ENCODE measurements around the gene MICB.

Gene MICB

DNA sequence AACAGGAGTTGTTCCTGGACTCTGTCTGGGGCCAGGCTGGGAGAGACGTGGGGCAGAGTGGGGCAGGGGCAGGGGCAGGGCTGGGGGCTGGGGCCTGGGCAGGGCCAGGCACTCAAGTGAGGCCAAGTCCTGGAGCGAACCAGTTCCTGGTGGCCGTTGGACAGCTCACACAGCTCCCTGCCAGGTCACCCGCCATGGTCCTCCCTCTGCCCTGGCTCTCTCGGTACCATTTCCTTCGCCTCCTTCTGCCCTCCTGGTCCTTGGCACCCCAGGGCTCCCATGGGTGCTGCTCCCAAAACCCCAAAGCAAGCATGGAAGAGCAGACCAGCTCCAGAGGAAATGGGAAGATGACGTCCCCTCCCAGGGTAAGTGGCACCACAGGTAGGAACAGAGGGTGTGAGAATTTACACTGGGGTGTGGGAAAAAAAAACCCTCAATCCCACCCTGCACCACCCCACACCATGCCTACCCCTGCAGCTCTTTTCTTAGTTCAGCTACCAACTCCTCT, 30.9 kb downstream of the MICB start, which contains the start of gene MCCD1:
TSS of gene MCCD1 (plus strand) at position 142 of the 508 bp plus-strand sequence. CDS start at position 195, 53 bp downstream.
- Histone ChIP-seq H3K9ac (ENCODE audit: low read depth in 1 of 2, low read length in 2 of 2) (no peak within 1 kb of the TSS), H3K9me3 (ENCODE audit: control insufficient read depth in 2 of 2, low read length in 2 of 2) (no peaks in the 10 kb centered on the region), H3K27me3 (ENCODE audit: control insufficient read depth in 2 of 2, insufficient read depth in 2 of 2, low read length in 2 of 2) (no peaks in the 10 kb centered on the region), H3K36me3 (ENCODE audit: control insufficient read depth in 2 of 2, insufficient read depth in 2 of 2, low read length in 2 of 2) (peaks cover 38% of the 10 kb centered on the region in 2 donors), H3K4me1 (ENCODE audit: control insufficient read depth in 2 of 2, insufficient read depth in 2 of 2, low read length in 2 of 2) (no peaks in the 10 kb centered on the region), H3K4me3 (ENCODE audit: low read length in 2 of 2) (no peak within 1 kb of the TSS), H3K27ac (ENCODE audit: low read depth in 2 of 2, low read length in 2 of 2) (no peak within 1 kb of the TSS)

DNA sequence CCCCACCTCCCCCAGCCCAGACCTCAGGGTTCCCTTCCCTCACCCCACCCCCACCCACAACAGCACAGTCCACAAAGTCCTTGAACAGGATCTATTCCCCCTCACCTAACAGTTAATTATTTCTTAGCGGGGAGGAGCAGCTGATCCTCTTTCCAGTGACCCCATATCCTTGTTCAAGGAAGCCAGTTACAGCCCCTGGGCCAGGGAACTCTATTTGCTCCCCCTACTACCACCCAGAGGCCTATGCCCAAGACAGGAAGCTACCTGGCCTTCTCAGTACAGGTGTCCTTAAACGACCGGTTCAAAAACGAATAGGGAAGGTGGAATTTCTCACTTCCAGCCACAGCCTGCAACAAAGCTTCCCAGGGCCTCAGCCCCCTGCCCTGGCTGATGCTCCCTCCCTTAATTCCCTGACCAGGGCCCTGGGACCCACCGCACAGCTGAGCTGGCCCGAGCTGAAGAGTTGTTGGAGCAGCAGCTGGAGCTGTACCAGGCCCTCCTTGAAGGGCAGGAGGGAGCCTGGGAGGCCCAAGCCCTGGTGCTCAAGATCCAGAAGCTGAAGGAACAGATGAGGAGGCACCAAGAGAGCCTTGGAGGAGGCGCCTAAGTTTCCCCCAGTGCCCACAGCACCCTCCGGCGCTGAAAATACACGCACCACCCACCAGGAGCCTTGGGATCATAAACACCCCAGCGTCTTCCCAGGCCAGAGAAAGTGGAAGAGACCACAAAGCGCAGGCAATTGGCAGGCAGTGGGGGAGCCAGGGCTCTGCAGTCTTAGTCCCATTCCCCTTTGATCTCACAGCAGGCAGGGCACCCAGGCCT, 31.6 kb downstream of the MICB start:
- no peaks in the 10 kb centered on the region for H3K4me1 ChIP-seq (ENCODE audit: control insufficient read depth in 2 of 2, insufficient read depth in 2 of 2, low read length in 2 of 2)
- H3K27ac ChIP-seq (ENCODE audit: low read depth in 2 of 2, low read length in 2 of 2): no peak overlapping the region
- no peak overlapping the region for H3K9ac ChIP-seq (ENCODE audit: low read depth in 1 of 2, low read length in 2 of 2)
- no peak overlapping the region for H3K4me3 ChIP-seq (ENCODE audit: low read length in 2 of 2)
- no peaks in the 10 kb centered on the region for H3K27me3 ChIP-seq (ENCODE audit: control insufficient read depth in 2 of 2, insufficient read depth in 2 of 2, low read length in 2 of 2)
- peaks cover 43 to 44% of the 10 kb centered on the region in 2 donors for H3K36me3 ChIP-seq (ENCODE audit: control insufficient read depth in 2 of 2, insufficient read depth in 2 of 2, low read length in 2 of 2)
- no peaks in the 10 kb centered on the region for H3K9me3 ChIP-seq (ENCODE audit: control insufficient read depth in 2 of 2, low read length in 2 of 2)

DNA sequence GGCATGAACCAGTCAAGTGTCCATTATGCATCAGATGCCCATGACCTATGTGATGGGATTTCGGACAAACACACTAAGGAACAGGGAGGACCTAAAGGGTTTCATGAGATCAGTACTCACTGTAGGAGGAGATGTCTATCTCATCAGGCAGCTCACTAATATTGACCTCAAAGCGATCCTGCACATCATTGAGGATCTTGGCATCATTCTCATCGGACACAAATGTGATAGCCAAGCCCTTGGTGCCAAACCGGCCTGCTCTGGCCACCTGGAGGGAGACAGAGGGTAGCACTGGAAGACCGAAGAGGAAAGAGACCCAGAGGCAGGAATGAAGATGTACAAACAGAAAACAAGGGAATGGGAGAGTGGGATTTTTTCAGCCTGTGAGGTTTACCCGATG, 32.7 kb downstream of the MICB start:
- Histone ChIP-seq H3K27me3 (ENCODE audit: control insufficient read depth in 2 of 2, insufficient read depth in 2 of 2, low read length in 2 of 2) (no peaks in the 10 kb centered on the region), H3K9ac (ENCODE audit: low read depth in 1 of 2, low read length in 2 of 2) (no peak overlapping the region), H3K36me3 (ENCODE audit: control insufficient read depth in 2 of 2, insufficient read depth in 2 of 2, low read length in 2 of 2) (peaks cover 55 to 56% of the 10 kb centered on the region in 2 donors), H3K4me1 (ENCODE audit: control insufficient read depth in 2 of 2, insufficient read depth in 2 of 2, low read length in 2 of 2) (no peaks in the 10 kb centered on the region), H3K9me3 (ENCODE audit: control insufficient read depth in 2 of 2, low read length in 2 of 2) (no peaks in the 10 kb centered on the region), H3K4me3 (ENCODE audit: low read length in 2 of 2) (no peak overlapping the region), H3K27ac (ENCODE audit: low read depth in 2 of 2, low read length in 2 of 2) (no peak overlapping the region)

DNA sequence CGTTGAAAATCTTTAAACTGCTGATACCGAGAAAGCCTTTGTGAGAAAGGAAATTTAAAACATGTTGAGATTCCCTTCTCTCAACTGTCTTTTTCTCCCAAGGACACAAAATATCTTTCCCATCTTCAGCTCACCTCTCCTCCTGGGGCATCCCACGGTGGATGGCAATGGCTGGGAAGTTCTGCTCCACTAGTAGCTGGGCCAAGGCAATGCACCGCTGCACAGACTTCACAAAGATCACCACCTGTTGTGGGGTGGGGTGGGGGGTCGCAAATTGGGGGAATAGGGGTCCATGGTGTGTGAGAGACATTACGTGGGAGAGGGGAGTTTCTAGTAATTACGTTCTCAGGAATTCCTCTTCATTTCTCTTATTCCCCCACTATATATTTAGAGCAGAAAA, 33.2 kb downstream of the MICB start:
- Histone ChIP-seq H3K4me3 (ENCODE audit: low read length in 2 of 2) (no peak overlapping the region), H3K27me3 (ENCODE audit: control insufficient read depth in 2 of 2, insufficient read depth in 2 of 2, low read length in 2 of 2) (no peaks in the 10 kb centered on the region), H3K4me1 (ENCODE audit: control insufficient read depth in 2 of 2, insufficient read depth in 2 of 2, low read length in 2 of 2) (no peaks in the 10 kb centered on the region), H3K9ac (ENCODE audit: low read depth in 1 of 2, low read length in 2 of 2) (no peak overlapping the region), H3K36me3 (ENCODE audit: control insufficient read depth in 2 of 2, insufficient read depth in 2 of 2, low read length in 2 of 2) (peaks cover 60 to 61% of the 10 kb centered on the region in 2 donors), H3K9me3 (ENCODE audit: control insufficient read depth in 2 of 2, low read length in 2 of 2) (no peaks in the 10 kb centered on the region), H3K27ac (ENCODE audit: low read depth in 2 of 2, low read length in 2 of 2) (no peak overlapping the region)

DNA sequence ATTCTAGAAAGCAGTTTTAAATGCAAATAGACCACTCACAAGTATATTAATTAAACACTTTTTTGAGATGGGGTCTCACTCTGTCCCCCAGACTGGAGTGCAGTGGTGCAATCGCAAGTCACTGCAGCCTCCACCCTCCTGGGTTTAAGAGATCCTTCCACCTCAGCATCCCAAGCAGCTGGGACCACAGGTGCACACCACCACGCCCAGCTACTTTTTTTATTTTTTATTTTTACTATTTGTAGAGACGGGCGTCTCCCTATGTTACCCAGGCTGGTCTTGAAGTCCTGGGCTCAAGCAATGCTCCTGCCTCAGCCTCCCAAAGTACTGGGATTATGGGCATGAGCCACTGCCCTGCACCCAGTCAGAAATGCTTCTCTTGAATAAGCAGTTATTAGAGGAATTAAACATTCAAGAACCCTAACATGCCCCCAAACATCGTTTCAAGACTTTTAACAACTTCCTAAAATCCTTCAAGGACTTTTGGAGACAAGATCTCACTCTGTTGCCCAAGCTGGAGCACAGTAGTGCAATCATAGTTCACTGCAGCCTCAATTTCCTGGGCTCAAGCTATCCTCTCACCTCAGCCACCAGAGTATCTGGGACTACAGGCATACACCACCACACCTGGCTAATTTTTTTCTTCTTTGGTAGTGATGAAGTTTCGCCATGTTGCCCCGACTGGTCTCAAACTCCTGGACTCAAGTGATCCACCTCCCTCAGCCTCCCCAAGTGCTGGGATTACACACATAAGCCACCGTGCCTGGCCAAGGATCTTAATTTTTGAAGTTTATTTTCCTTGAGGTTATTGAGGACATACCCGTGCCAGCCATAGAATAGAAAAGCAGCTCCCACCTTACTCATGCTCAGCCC, 34.1 kb downstream of the MICB start:
- Histone ChIP-seq H3K9ac (ENCODE audit: low read depth in 1 of 2, low read length in 2 of 2) (no peak overlapping the region), H3K27ac (ENCODE audit: low read depth in 2 of 2, low read length in 2 of 2) (no peak overlapping the region), H3K27me3 (ENCODE audit: control insufficient read depth in 2 of 2, insufficient read depth in 2 of 2, low read length in 2 of 2) (no peaks in the 10 kb centered on the region), H3K4me3 (ENCODE audit: low read length in 2 of 2) (no peak overlapping the region), H3K9me3 (ENCODE audit: control insufficient read depth in 2 of 2, low read length in 2 of 2) (no peaks in the 10 kb centered on the region), H3K4me1 (ENCODE audit: control insufficient read depth in 2 of 2, insufficient read depth in 2 of 2, low read length in 2 of 2) (no peaks in the 10 kb centered on the region), H3K36me3 (ENCODE audit: control insufficient read depth in 2 of 2, insufficient read depth in 2 of 2, low read length in 2 of 2) (peaks cover 66 to 68% of the 10 kb centered on the region in 2 donors)

DNA sequence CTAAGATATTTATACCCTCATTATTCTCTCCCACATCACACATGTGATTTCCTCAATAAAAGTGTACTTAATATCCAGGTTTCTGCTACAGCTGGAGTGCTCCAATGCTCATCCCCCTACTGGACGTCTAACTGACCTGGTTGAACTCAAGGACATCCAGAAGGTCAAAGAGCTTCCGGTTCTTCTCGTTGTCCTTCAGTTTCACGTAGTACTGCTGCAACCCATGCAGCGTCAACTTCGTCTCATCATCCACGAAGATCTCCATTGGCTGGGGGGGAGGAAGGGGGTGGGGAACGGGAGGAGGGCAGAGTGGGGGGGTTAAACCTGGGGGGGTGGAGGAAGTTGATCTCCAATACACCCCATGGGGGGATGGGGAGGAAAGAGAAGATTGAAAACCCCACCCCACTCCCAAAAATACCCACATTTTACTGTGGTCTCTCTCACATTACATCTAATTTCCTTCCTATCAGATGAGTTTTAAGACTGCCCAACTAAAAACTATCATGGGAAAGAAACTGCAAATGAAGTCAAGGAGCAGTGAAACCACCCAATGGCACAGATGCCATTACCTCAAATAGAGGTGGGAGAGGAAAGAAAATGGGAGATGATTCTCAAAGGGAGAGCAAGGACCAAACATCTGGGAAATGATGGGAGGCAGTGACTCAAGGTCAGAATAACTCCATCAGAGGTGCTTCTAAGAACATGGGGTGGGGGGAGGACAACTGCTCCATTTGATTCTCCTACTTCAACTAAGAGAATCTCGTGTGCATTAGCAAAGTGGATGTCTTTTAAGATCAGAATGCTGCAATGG, 34.9 kb downstream of the MICB start:
- Histone ChIP-seq H3K9ac (ENCODE audit: low read depth in 1 of 2, low read length in 2 of 2) (no peak overlapping the region), H3K4me3 (ENCODE audit: low read length in 2 of 2) (no peak overlapping the region), H3K9me3 (ENCODE audit: control insufficient read depth in 2 of 2, low read length in 2 of 2) (no peaks in the 10 kb centered on the region), H3K36me3 (ENCODE audit: control insufficient read depth in 2 of 2, insufficient read depth in 2 of 2, low read length in 2 of 2) (peaks cover 66 to 71% of the 10 kb centered on the region in 2 donors), H3K27me3 (ENCODE audit: control insufficient read depth in 2 of 2, insufficient read depth in 2 of 2, low read length in 2 of 2) (no peaks in the 10 kb centered on the region), H3K4me1 (ENCODE audit: control insufficient read depth in 2 of 2, insufficient read depth in 2 of 2, low read length in 2 of 2) (no peaks in the 10 kb centered on the region), H3K27ac (ENCODE audit: low read depth in 2 of 2, low read length in 2 of 2) (no peak overlapping the region)

DNA sequence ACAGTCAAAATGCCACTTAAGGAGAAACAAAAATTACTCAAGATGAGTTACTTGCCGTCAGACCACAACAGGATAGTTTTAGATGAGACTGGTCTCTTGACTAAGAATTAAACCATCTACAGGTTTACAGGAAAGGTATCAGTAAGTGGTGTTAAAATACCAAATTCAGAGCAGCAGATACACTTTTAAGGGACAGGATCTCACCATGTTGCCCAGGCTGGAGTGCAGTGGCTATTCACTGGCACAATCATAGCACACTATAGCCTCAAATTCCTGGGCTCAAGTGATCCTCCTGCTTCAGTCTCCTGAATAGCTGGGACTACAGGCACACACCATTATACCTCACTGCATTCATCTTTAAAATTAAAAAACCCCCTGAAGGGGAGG, 35.5 kb downstream of the MICB start:
- Histone ChIP-seq H3K4me1 (ENCODE audit: control insufficient read depth in 2 of 2, insufficient read depth in 2 of 2, low read length in 2 of 2) (no peaks in the 10 kb centered on the region), H3K9ac (ENCODE audit: low read depth in 1 of 2, low read length in 2 of 2) (no peak overlapping the region), H3K4me3 (ENCODE audit: low read length in 2 of 2) (no peak overlapping the region), H3K27ac (ENCODE audit: low read depth in 2 of 2, low read length in 2 of 2) (no peak overlapping the region), H3K9me3 (ENCODE audit: control insufficient read depth in 2 of 2, low read length in 2 of 2) (no peaks in the 10 kb centered on the region), H3K27me3 (ENCODE audit: control insufficient read depth in 2 of 2, insufficient read depth in 2 of 2, low read length in 2 of 2) (no peaks in the 10 kb centered on the region), H3K36me3 (ENCODE audit: control insufficient read depth in 2 of 2, insufficient read depth in 2 of 2, low read length in 2 of 2) (peaks cover 71 to 76% of the 10 kb centered on the region in 2 donors)

DNA sequence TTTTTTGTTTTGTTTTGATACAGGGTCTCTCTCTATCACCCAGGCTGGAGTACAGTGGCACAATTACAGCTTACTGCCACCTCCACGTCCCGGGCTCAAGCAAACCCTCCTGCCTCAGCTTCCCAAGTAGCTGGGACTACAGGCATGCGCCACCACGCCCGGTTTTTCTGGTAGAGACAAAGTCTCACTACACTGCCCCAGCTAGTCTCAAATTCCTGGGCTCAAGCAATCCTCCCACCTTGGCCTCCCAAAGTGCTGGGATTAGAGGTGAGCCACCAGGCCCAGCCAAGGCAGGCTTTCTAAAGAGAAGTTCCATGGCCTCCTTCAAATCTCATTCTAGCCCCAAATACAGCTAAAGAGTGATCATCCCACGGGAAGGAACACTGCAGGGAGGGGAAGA, 36.1 kb downstream of the MICB start:
- peaks cover under 1 to 3% of the 10 kb centered on the region in 2 donors for H3K4me1 ChIP-seq (ENCODE audit: control insufficient read depth in 2 of 2, insufficient read depth in 2 of 2, low read length in 2 of 2)
- no peak overlapping the region for H3K27ac ChIP-seq (ENCODE audit: low read depth in 2 of 2, low read length in 2 of 2)
- no peaks in the 10 kb centered on the region for H3K9me3 ChIP-seq (ENCODE audit: control insufficient read depth in 2 of 2, low read length in 2 of 2)
- H3K36me3 ChIP-seq (ENCODE audit: control insufficient read depth in 2 of 2, insufficient read depth in 2 of 2, low read length in 2 of 2): peaks cover 76 to 82% of the 10 kb centered on the region in 2 donors
- no peaks in the 10 kb centered on the region for H3K27me3 ChIP-seq (ENCODE audit: control insufficient read depth in 2 of 2, insufficient read depth in 2 of 2, low read length in 2 of 2)
- H3K9ac ChIP-seq (ENCODE audit: low read depth in 1 of 2, low read length in 2 of 2): no peak overlapping the region
- H3K4me3 ChIP-seq (ENCODE audit: low read length in 2 of 2): no peak overlapping the region

DNA sequence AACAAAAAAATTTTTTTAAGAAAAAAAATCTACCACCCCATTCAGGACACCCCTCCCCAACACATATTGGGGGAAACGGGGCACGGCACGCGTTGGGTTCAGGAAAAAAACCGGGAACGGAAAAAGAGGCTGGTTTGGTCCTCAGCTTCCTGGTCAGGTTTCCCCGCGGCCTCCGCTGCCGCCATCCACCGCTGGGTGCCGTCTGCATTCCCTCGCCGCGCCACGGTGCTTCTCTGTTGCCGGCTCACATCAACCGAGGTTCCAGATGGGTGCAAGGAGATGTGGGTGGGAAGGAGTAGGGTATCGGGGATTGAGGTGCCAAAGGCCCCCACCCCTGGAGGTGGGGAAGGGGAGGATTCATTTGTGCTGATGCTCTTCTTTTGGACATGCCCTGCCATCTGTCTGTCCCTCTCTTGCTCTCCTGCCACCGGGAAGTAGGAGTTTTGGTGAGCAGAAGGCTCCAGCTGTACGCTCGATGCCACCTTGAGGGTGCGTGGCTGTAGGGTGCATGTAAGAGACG, 36.6 kb downstream of the MICB start:
- H3K9me3 ChIP-seq (ENCODE audit: control insufficient read depth in 2 of 2, low read length in 2 of 2): no peaks in the 10 kb centered on the region
- peaks cover 81 to 86% of the 10 kb centered on the region in 2 donors for H3K36me3 ChIP-seq (ENCODE audit: control insufficient read depth in 2 of 2, insufficient read depth in 2 of 2, low read length in 2 of 2)

More for the DNA sequence above, 36.6 kb downstream of the MICB start:
- Histone ChIP-seq H3K9ac (ENCODE audit: low read depth in 1 of 2, low read length in 2 of 2) (no peak overlapping the region), H3K4me3 (ENCODE audit: low read length in 2 of 2) (no peak overlapping the region), H3K27me3 (ENCODE audit: control insufficient read depth in 2 of 2, insufficient read depth in 2 of 2, low read length in 2 of 2) (no peaks in the 10 kb centered on the region), H3K4me1 (ENCODE audit: control insufficient read depth in 2 of 2, insufficient read depth in 2 of 2, low read length in 2 of 2) (peaks cover 5 to 9% of the 10 kb centered on the region in 2 donors), H3K27ac (ENCODE audit: low read depth in 2 of 2, low read length in 2 of 2) (no peak overlapping the region)

Measured in mucosa of rectum (tissue), 2 donors.